ENCODE data around the gene ARHGEF40.

ARHGEF40 gene

GRCh38 chr14:21083565-21084325, 13.6 kb downstream of the ARHGEF40 start:
- no peak for DNase-seq (ENCODE audit: low spot score)

- no peak for DNase-seq (ENCODE audit: low spot score)
Observed at GRCh38 chr14:21084396-21084795, 14.3 kb downstream of the ARHGEF40 start.

GRCh38 chr14:21084998-21085853, 15.1 kb downstream of the ARHGEF40 start:
- peak; percentile 85 for DNase-seq (ENCODE audit: low spot score)

- DNase-seq (ENCODE audit: low spot score): no peak
Observed at GRCh38 chr14:21086908-21087293, 16.8 kb downstream of the ARHGEF40 start.

- peak; percentile 92 for DNase-seq (ENCODE audit: low spot score)
Observed at GRCh38 chr14:21087294-21088091, 17.4 kb downstream of the ARHGEF40 start.

GRCh38 chr14:21088687-21089086, 18.6 kb downstream of the ARHGEF40 start:
- DNase-seq (ENCODE audit: low spot score): no peak

- DNase-seq (ENCODE audit: low spot score): no peak
Observed at GRCh38 chr14:21089271-21089670, 19.2 kb downstream of the ARHGEF40 start.

GRCh38 chr14:21089877-21090193, 19.7 kb downstream of the ARHGEF40 start:
- DNase-seq (ENCODE audit: low spot score): no peak

- no peak for DNase-seq (ENCODE audit: low spot score)
Observed at GRCh38 chr14:21090194-21090939, 20.3 kb downstream of the ARHGEF40 start.

GRCh38 chr14:21090940-21091663, 21.0 kb downstream of the ARHGEF40 start:
- DNase-seq (ENCODE audit: low spot score): no peak

GRCh38 chr14:21091821-21092272, 21.7 kb downstream of the ARHGEF40 start:
- DNase-seq (ENCODE audit: low spot score): no peak

GRCh38 chr14:21092273-21093011, 22.3 kb downstream of the ARHGEF40 start:
- peak; percentile 93 for DNase-seq (ENCODE audit: low spot score)

- no peak for DNase-seq (ENCODE audit: low spot score)
Observed at GRCh38 chr14:21093018-21093417, 22.9 kb downstream of the ARHGEF40 start.

- no peak for DNase-seq (ENCODE audit: low spot score)
Observed at GRCh38 chr14:21093769-21094681, 23.9 kb downstream of the ARHGEF40 start.

- DNase-seq (ENCODE audit: low spot score): no peak
Observed at GRCh38 chr14:21095430-21096205, 25.5 kb downstream of the ARHGEF40 start.

GRCh38 chr14:21096438-21096837, 26.3 kb downstream of the ARHGEF40 start:
- no peak for DNase-seq (ENCODE audit: low spot score)

GRCh38 chr14:21096978-21097635, 27.0 kb downstream of the ARHGEF40 start:
- DNase-seq (ENCODE audit: low spot score): peak; percentile 4

- no peak for DNase-seq (ENCODE audit: low spot score)
Observed at GRCh38 chr14:21097636-21098075, 27.6 kb downstream of the ARHGEF40 start.
